ENCODE results near the gene ZNF280C.

DNA sequence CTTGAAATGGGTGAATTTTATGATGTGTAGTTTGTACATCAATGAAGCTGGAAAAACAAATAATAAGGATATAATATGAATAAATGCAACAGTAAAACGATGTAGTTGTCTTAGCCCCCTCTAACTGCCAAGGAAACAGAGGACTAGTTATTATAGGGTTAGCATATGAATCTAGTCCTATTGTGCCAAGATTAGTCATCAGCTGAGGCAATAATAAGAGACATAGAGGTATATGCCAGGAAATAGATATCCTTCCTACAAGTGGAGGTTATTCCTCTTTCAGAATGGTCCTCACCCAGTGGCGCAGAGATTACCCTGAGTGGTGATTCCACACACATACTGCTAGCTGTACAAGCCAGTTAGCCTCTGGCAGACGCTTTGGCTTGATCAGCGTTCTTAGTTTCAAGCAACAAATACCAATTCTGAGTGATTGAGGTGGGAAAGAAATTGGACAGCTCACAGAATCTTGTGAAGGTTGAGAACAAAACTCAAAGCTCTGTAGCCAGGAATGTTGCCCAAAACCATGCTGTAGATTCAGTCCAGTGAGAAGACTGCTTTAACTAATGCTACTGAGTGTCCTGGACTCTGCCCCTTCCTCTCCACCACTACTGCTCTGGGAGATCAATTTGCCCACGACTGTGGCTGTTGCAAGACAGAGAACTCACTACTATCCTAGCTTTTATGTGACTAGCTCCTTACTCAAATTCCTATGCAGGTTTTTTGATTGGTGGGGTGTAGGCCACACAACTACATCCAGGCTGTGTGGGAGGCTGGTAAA lies 27.0 kb upstream of the ZNF280C start:
- TF ChIP-seq, protein P1, sequence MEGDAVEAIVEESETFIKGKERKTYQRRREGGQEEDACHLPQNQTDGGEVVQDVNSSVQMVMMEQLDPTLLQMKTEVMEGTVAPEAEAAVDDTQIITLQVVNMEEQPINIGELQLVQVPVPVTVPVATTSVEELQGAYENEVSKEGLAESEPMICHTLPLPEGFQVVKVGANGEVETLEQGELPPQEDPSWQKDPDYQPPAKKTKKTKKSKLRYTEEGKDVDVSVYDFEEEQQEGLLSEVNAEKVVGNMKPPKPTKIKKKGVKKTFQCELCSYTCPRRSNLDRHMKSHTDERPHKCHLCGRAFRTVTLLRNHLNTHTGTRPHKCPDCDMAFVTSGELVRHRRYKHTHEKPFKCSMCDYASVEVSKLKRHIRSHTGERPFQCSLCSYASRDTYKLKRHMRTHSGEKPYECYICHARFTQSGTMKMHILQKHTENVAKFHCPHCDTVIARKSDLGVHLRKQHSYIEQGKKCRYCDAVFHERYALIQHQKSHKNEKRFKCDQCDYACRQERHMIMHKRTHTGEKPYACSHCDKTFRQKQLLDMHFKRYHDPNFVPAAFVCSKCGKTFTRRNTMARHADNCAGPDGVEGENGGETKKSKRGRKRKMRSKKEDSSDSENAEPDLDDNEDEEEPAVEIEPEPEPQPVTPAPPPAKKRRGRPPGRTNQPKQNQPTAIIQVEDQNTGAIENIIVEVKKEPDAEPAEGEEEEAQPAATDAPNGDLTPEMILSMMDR (tag by site-specific recombination; IDR thresholded peaks at IDR 0.05) = no peak
- no peak for TF ChIP-seq SALL2 (tag by site-specific recombination; IDR thresholded peaks at IDR 0.05; ENCODE audit: borderline replicate concordance)
- TF ChIP-seq ZNF350 (tag by site-specific recombination; IDR thresholded peaks at IDR 0.05) = no peak
- no peak for TF ChIP-seq ZNF311 (tag by site-specific recombination; IDR thresholded peaks at IDR 0.05; ENCODE audit: borderline replicate concordance)
- TF ChIP-seq OSR2 (tag by site-specific recombination; IDR thresholded peaks at IDR 0.05) = no peak
- TF ChIP-seq ZNF274 (IDR thresholded peaks at IDR 0.05; ENCODE audit: low read length) = no peak
- TF ChIP-seq ZNF274 (tag by site-specific recombination; IDR thresholded peaks at IDR 0.05; ENCODE audit: borderline replicate concordance) = no peak
- no peak for TF ChIP-seq PRDM1 (tag by site-specific recombination; IDR thresholded peaks at IDR 0.05)
- no peak for TF ChIP-seq ZNF23 (tag by site-specific recombination; IDR thresholded peaks at IDR 0.05; ENCODE audit: borderline replicate concordance)
- no peak for TF ChIP-seq SETDB1 (IDR thresholded peaks at IDR 0.05; ENCODE audit: insufficient read length, low read length)
- no peak for TF ChIP-seq YY2 (tag by site-specific recombination; IDR thresholded peaks at IDR 0.05)
- TF ChIP-seq, protein P2, sequence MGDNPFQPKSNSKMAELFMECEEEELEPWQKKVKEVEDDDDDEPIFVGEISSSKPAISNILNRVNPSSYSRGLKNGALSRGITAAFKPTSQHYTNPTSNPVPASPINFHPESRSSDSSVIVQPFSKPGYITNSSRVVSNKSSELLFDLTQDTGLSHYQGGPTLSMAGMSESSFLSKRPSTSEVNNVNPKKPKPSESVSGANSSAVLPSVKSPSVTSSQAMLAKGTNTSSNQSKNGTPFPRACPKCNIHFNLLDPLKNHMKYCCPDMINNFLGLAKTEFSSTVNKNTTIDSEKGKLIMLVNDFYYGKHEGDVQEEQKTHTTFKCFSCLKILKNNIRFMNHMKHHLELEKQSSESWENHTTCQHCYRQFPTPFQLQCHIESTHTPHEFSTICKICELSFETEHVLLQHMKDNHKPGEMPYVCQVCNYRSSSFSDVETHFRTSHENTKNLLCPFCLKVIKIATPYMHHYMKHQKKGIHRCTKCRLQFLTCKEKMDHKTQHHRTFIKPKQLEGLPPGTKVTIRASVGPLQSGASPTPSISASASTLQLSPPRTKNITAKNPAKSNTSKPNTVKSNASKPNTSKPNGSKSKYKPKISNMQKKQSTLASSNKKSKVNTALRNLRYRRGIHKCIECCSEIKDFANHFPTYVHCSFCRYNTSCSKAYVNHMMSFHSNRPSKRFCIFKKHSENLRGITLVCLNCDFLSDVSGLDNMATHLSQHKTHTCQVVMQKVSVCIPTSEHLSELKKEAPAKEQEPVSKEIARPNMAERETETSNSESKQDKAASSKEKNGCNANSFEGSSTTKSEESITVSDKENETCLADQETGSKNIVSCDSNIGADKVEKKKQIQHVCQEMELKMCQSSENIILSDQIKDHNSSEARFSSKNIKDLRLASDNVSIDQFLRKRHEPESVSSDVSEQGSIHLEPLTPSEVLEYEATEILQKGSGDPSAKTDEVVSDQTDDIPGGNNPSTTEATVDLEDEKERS (tag by site-specific recombination; IDR thresholded peaks at IDR 0.05) = no peak
- TF ChIP-seq, protein P3, sequence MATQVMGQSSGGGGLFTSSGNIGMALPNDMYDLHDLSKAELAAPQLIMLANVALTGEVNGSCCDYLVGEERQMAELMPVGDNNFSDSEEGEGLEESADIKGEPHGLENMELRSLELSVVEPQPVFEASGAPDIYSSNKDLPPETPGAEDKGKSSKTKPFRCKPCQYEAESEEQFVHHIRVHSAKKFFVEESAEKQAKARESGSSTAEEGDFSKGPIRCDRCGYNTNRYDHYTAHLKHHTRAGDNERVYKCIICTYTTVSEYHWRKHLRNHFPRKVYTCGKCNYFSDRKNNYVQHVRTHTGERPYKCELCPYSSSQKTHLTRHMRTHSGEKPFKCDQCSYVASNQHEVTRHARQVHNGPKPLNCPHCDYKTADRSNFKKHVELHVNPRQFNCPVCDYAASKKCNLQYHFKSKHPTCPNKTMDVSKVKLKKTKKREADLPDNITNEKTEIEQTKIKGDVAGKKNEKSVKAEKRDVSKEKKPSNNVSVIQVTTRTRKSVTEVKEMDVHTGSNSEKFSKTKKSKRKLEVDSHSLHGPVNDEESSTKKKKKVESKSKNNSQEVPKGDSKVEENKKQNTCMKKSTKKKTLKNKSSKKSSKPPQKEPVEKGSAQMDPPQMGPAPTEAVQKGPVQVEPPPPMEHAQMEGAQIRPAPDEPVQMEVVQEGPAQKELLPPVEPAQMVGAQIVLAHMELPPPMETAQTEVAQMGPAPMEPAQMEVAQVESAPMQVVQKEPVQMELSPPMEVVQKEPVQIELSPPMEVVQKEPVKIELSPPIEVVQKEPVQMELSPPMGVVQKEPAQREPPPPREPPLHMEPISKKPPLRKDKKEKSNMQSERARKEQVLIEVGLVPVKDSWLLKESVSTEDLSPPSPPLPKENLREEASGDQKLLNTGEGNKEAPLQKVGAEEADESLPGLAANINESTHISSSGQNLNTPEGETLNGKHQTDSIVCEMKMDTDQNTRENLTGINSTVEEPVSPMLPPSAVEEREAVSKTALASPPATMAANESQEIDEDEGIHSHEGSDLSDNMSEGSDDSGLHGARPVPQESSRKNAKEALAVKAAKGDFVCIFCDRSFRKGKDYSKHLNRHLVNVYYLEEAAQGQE (tag by site-specific recombination; IDR thresholded peaks at IDR 0.05) = no peak
- no peak for TF ChIP-seq ZNF335 (tag by site-specific recombination; conservative IDR thresholded peaks at IDR 0.05)

All from HEK293 (cell line).